Type B pancreatic cell (in vitro differentiated cells): ENCODE data around the gene PIM3. TPM values are rescaled to one million over a fixed set of nuclear protein-coding genes. Genes with fewer than 3 reads are reported as not detected.
A peak's percentile ranks its signal among the peaks of the same experiment; 100 is the strongest.

Source experiments
- DNase-seq: peaks from one replicate; pipeline ENCODE4 v3.0.0; 2021; ENCODE audit warnings: mixed read lengths; ENCODE audit not compliant: unreplicated experiment; ENCODE audit errors: extremely low spot score
- H3K27ac Mint-ChIP-seq: 2 replicates; pipeline ENCODE4 v1.8.0; 2021; ENCODE audit warnings: mild to moderate bottlenecking, mixed read lengths
- H3K27me3 Mint-ChIP-seq: 2 replicates; pipeline ENCODE4 v1.8.0; 2021; ENCODE audit warnings: mixed read lengths
- H3K36me3 Mint-ChIP-seq: 2 replicates; pipeline ENCODE4 v1.8.0; 2021; ENCODE audit warnings: mixed read lengths
- H3K4me1 Mint-ChIP-seq: one replicate; pipeline ENCODE4 v1.8.0; 2021; ENCODE audit warnings: mixed read lengths; ENCODE audit not compliant: unreplicated experiment
- H3K4me3 Mint-ChIP-seq: 2 replicates; pipeline ENCODE4 v1.8.0; 2021; ENCODE audit warnings: mild to moderate bottlenecking, mixed read lengths
- H3K9me3 Mint-ChIP-seq: 2 replicates; pipeline ENCODE4 v1.8.0; 2021; ENCODE audit warnings: mixed read lengths
- total RNA-seq: library from RNA; stranded (reverse); gene quantifications from 2 replicates; pipeline ENCODE4 v1.2.1, GENCODE V29; 2021; ENCODE audit warnings: low replicate concordance
- TF ChIP-seq, protein P1 (sequence below): fragments of 200-600 bp; sonication (generic); conservative IDR thresholded peaks from 2 replicates; pipeline ENCODE4 v1.5.0; 2021; ENCODE audit warnings: antibody characterized with exemption, mild to moderate bottlenecking

The PIM3 gene
- total RNA-seq, 1 donor from 2014 or later = 36.7 TPM

DNA sequence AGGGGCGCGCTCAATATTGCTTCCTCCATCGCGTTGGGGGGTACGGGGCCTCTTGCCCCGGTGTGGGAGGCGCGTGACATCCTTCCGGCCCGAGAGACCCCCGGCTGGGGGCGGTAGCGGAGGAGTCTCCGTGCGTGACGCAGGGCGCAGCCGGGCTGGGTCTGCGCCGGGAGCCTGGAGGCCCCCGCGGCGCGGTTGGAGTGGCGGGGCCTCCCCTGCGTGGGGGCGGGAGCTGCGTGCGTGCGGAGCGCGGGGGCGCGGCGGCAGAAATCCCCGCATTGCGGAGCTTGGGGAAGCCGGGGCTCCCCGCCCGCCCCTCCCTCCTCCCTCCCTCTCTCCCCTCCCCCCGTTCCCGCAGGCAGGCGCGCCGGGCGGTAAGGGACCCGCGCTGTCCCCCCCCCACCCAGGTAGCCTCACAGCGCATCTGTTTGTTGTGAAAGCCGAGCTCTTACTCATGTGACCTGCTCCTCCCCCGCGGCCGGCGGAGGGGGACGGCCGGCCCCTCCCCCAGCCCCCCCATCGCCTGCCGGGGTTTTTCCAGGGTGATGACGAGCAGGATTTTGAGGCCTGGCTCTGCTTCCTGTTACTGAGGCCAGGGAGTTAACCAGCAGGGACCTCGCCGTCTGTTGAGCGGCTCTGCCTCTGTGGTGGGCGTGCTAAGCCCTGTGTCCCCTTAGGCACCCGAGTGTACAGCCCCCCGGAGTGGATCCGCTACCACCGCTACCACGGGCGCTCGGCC is 1.6 kb downstream of the PIM3 start:
- Mint-ChIP-seq H3K27ac (peak overlapping the region; percentile 86), H3K9me3 (no peaks in the 10 kb centered on the region)
- no peak for DNase-seq

GRCh38 chr22:49962751-49963646 is 2.4 kb downstream of the PIM3 start:
- Mint-ChIP-seq H3K36me3 (peaks cover 5% of the 10 kb centered on the region), H3K4me3 (peak overlapping the region; percentile 86), H3K4me1 (peaks cover 2% of the 10 kb centered on the region), H3K9me3 (no peaks in the 10 kb centered on the region), H3K27me3 (no peaks in the 10 kb centered on the region), H3K27ac (peak overlapping the region; percentile 70)
- TF ChIP-seq, protein P1, sequence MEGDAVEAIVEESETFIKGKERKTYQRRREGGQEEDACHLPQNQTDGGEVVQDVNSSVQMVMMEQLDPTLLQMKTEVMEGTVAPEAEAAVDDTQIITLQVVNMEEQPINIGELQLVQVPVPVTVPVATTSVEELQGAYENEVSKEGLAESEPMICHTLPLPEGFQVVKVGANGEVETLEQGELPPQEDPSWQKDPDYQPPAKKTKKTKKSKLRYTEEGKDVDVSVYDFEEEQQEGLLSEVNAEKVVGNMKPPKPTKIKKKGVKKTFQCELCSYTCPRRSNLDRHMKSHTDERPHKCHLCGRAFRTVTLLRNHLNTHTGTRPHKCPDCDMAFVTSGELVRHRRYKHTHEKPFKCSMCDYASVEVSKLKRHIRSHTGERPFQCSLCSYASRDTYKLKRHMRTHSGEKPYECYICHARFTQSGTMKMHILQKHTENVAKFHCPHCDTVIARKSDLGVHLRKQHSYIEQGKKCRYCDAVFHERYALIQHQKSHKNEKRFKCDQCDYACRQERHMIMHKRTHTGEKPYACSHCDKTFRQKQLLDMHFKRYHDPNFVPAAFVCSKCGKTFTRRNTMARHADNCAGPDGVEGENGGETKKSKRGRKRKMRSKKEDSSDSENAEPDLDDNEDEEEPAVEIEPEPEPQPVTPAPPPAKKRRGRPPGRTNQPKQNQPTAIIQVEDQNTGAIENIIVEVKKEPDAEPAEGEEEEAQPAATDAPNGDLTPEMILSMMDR = peak; percentile 23
- DNase-seq = no peak

More for the DNA sequence above, 1.6 kb downstream of the PIM3 start:
- H3K27me3 Mint-ChIP-seq = no peaks in the 10 kb centered on the region
- H3K4me3 Mint-ChIP-seq = peak overlapping the region; percentile 89
- TF ChIP-seq, protein P1 = no peak
- H3K36me3 Mint-ChIP-seq = peaks cover 5% of the 10 kb centered on the region
- H3K4me1 Mint-ChIP-seq = no peaks in the 10 kb centered on the region

GRCh38 chr22:49963647-49964026 is 3.1 kb downstream of the PIM3 start:
- Mint-ChIP-seq H3K4me3 (peak overlapping the region; percentile 76), H3K27ac (peak overlapping the region; percentile 68), H3K27me3 (no peaks in the 10 kb centered on the region), H3K9me3 (no peaks in the 10 kb centered on the region), H3K36me3 (peaks cover 5% of the 10 kb centered on the region), H3K4me1 (peaks cover 4% of the 10 kb centered on the region)
- TF ChIP-seq, protein P1 = no peak
- DNase-seq = no peak

DNA sequence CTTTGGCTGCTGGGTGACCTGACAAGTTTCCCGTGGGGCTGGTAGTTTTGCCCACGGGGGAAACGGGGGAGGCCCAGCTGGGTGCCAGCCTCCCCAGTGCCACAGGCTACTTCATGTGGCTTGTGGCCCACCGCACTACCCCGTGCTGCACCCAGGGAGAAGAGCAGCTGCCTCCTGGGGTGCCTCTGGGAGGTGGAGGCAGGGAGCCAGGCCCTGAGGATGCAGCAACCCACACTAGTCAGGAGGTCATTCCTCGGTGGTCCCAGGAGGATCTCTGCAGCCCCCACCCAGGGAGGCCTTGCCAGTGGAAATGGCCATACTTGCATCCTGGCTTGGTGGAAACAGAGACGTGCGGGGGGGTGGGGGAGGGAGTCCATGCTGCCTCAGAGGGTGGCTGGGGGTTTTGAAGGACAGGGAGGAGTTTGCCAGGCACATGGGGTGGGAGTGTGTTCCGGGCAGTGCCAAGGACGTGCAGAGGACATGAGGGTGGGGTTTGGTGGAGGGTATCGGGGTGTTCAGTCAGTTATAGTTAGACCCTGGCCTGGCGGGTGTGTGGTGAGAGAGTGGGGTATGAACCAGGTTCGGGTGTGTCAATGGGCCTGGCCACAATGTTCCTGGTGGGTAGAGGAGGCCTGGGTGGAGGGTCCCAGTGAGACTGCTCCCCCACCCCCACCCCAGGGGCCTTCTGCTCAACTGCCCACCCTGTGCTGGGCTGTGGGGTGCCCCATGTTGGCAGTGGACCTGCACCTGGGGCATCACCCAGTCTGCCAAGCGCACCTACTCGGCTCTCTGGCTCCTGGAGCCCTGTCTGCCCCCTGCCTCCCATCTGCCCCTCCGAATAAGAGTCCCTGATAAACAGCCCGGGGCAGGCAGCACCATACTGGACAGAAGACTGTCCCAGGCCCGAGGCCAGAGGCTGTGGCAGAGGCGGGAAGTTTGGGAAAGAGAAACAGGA is 3.8 kb downstream of the PIM3 start:
- DNase-seq = no peak
- H3K4me3 Mint-ChIP-seq = peak overlapping the region; percentile 76
- peaks cover 5% of the 10 kb centered on the region for H3K36me3 Mint-ChIP-seq
- peaks cover 4% of the 10 kb centered on the region for H3K4me1 Mint-ChIP-seq
- peak overlapping the region; percentile 68 for H3K27ac Mint-ChIP-seq
- no peaks in the 10 kb centered on the region for H3K9me3 Mint-ChIP-seq
- H3K27me3 Mint-ChIP-seq = no peaks in the 10 kb centered on the region
- TF ChIP-seq, protein P1 = no peak
